D721Med (cell line): ENCODE measurements around the gene SCAF11.

Experiments used
- DNase-seq: peaks from one replicate; pipeline ENCODE4 v3.0.0; 2011; ENCODE audit warnings: low spot score; ENCODE audit not compliant: insufficient read length
- FAIRE-seq: peaks from 2 replicates; lab custom pipeline; 2011; peaks lifted over from hg19 to GRCh38; lab: Jason Lieb, UNC
- CTCF ChIP-seq: IDR thresholded peaks from 2 replicates; pipeline ENCODE4 v1.5.1; 2012; ENCODE audit warnings: mild to moderate bottlenecking, control low read depth; ENCODE audit not compliant: insufficient read depth; ENCODE audit errors: missing control alignments

Gene SCAF11

DNA sequence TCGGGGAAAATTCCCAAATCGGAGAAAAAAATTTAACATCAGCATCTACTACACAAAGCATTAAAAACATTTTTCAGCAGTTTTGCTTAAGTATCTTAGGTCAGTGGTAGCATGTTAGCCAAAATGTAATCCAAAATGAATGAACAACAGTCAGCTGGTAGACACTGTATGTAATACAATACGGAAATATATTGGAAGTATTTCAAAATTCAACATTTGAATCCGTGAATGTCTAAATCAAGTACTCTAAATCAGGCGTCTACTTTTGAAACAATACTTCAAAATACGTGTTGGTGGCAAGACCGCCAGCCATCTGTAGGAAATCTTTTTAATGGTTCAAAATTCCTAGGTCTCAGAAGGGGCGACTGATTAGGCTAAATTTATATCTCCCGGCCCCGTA lies 1.1 kb downstream of the SCAF11 start:
- no peak for FAIRE-seq
- no peak for DNase-seq
- no peak for TF ChIP-seq CTCF

GRCh38 chr12:45988264-45988663 lies 2.1 kb downstream of the SCAF11 start:
- no peak for TF ChIP-seq CTCF
- no peak for FAIRE-seq
- DNase-seq, result no peak

DNA sequence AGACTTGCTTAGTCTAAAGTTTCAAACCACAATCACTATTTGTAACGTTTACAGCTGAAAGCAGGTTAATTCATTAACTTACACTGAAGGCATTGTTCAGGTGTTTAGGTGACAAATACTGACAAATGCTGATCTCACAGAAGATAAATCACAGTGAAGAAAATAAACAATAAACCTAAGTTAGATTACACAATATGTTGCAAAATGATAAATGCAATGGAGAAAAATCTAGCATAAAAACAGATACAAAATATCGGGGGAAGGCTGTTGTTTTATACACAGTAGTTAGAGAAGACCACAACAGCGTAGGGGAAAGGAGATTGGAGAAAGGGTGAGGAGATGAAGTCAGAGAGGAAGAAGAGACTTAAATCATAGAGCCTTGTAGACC lies 3.0 kb downstream of the SCAF11 start:
- TF ChIP-seq CTCF, result no peak
- no peak for DNase-seq
- no peak for FAIRE-seq

GRCh38 chr12:45986641-45987339 lies 3.6 kb downstream of the SCAF11 start:
- DNase-seq (no peak), FAIRE-seq (no peak)
- TF ChIP-seq CTCF, result no peak

DNA sequence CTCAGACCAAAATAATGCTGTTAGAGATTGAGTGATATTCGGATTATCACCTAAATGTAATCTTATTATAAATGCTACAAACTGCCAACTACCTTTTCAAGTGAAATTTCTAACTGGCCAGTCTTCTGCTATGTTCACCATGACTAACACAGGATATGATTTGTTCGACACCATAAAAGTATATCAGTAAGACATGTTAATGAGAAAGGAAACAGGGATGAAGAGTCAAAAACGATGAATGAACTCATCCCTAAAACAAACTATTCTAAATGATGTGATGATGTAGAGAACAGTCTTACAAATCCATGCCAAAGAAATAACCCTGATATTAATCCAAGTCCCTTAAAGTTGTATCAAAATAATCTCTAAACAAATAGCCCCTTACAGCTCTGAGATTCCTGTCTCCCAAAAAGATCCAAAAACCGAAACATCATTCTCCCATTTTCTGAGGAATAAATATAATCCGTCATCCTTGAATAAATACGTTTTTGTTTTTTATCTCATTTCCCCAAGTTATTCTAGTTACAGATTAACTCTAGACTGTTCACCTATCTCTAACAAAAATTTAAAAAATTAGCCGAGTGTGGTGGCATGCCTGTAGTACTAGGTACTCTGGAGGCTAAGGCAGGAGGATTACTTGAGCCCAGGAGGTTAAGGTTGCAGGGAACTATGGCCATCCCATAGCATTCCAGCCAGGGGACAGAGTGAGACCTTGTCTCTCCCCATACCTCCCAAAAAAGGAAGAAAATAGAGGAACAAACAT lies 9.1 kb downstream of the SCAF11 start:
- no peak for TF ChIP-seq CTCF
- no peak for FAIRE-seq
- no peak for DNase-seq

GRCh38 chr12:45980540-45980939 lies 9.8 kb downstream of the SCAF11 start:
- FAIRE-seq, result no peak
- TF ChIP-seq CTCF, result no peak
- DNase-seq, result no peak

DNA sequence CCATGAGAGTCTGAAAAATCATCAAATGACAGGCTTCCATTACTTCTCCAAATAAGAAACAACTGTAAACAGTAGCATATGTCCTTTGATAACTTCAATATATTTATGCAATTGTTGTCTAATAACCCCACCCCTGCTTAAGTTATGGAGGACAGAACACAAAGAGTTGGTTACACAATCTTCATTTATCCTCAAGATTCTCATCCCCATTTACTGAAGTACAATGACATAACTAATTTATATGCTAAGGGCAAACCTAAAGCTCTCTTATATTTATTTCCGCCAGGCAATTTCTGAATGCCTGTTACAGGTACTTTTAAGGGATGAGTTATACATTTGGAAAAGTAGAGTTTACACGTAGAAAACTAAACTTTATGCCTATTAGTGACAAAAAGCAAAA lies 12.3 kb downstream of the SCAF11 start:
- DNase-seq (no peak), FAIRE-seq (no peak)
- no peak for TF ChIP-seq CTCF
